Body of pancreas (tissue), 4 donors: ENCODE measurements around the gene HES1.

ENCODE experiments used
- CTCF ChIP-seq, 7 experiments: fragments of 450-650 bp in 4 of 7; fragments of 200-600 bp in 3 of 7; sonication (generic) in 3 of 7; IDR thresholded peaks; one replicate each; pipeline ENCODE4 v1.5.1; 2016 to 2019; ENCODE audit warnings: antibody characterized with exemption in 7 of 7
- POLR2A ChIP-seq, 3 donors: fragments of 450-650 bp; IDR thresholded peaks; one replicate each; pipeline ENCODE4 v1.6.1; 2016; ENCODE audit warnings: antibody characterized with exemption in 3 of 3, mild to moderate bottlenecking in 2 of 3

DNA sequence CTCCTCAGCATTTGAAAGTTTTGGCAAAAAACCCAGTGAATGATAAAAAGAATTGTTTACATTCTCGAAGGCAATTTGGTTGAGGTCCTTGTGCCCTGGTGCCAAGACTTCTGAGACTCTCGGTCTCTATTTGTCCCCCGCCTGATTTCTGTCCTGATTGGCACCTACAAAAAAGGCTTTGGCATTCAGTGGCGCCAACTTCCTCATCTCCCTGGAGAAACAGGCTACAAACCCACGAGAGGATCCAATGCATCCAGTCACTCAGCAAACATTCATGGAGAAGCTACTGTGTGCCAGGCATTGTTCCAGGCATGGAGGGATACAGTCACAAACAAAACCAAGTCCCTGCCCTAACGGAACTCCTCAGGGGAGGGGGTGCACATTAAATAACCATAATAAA lies 42.7 kb downstream of the HES1 start:
- TF ChIP-seq CTCF (IDR thresholded peaks at IDR 0.05): no peak
- TF ChIP-seq POLR2A (IDR thresholded peaks at IDR 0.05): no peak
